A549 treated with dexamethasone at 1 μM for 4 hours (cell line): ENCODE results near the gene ZNF141. TPM values are rescaled to one million over a fixed set of nuclear protein-coding genes. Genes with fewer than 3 reads are reported as not detected.

Source experiments
- total RNA-seq: library from RNA; stranded (reverse); fragments of 200-300 nt; extraction: Qiagen RNA extraction; gene quantifications from 5 replicates; pipeline ENCODE4 v1.2.3, GENCODE V29; 2022

Gene ZNF141
- total RNA-seq: 1.8 to 3.2 TPM (median 3.0 TPM) in 5 replicates

GRCh38 chr4:337143-337931, at the start of gene ZNF141:
Gene ZNF141 (plus strand): TSS chr4:337814. CDS start chr4:337984, 170 bp downstream.

GRCh38 chr4:304969-305680, 32.5 kb upstream of the ZNF141 start, which contains the start of gene ZNF732:
Gene ZNF732 (minus strand): TSS chr4:305474. CDS start chr4:305310, 164 bp downstream.

Other genes with a start within 250 kb of the ZNF141 start
- gene ZNF718, start 213.3 kb upstream of the ZNF141 start, total RNA-seq: 0.26 to 0.56 TPM (median 0.47 TPM) in 5 replicates
- gene ZNF732, start 32.3 kb upstream of the ZNF141 start, total RNA-seq: not detected in 5 replicates
- gene ZNF721, start 161.3 kb downstream of the ZNF141 start, total RNA-seq: 11.3 to 21.3 TPM (median 13.0 TPM) in 5 replicates
- 18.1 to 25.9 TPM (median 23.7 TPM) in 5 replicates for gene PIGG, start 161.4 kb downstream of the ZNF141 start, total RNA-seq
- not detected in 5 replicates for gene TMEM271, start 238.5 kb downstream of the ZNF141 start, total RNA-seq